Esophagus muscularis mucosa (tissue), 3 donors: ENCODE measurements around the gene KNTC1.

ENCODE experiments used
- CTCF ChIP-seq, 3 experiments: fragments of 200-600 bp in 2 of 3; fragments of 450-650 bp in 1 of 3; sonication (generic) in 2 of 3; IDR thresholded peaks; one replicate each; pipeline ENCODE4 v1.5.1; 2017 to 2019; ENCODE audit warnings: antibody characterized with exemption in 3 of 3, mild to moderate bottlenecking in 2 of 3, moderate library complexity in 1 of 3
- POLR2A ChIP-seq: fragments of 450-650 bp; IDR thresholded peaks from one replicate; pipeline ENCODE4 v1.6.1; 2017; ENCODE audit warnings: antibody characterized with exemption, moderate library complexity, mild to moderate bottlenecking, low read depth

DNA sequence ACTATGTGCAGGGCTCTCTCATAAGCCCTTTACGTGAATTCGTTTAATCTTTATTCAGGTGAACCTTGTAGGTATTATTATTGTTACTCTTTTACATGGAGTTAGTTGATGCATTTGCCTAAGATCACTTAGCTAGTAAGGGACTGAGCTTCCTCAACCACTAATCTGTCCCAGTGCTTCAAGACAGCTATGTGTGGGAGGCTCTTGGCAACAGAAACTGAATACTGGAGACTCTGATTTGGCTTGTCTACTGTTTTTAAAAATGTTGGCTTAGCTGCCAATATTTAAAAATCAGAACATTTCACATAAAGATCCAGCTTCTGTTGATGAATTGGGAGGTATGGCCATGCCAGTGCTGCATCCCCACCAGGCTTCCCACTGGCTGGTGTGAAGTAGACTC is 6.8 kb downstream of the KNTC1 start:
- no peak for TF ChIP-seq POLR2A
- no peak for TF ChIP-seq CTCF (IDR thresholded peaks at IDR 0.05)
